ENCODE results near the gene GNG3. TPM values are rescaled to one million over a fixed set of nuclear protein-coding genes. Genes with fewer than 3 reads are reported as not detected.

Gene GNG3
- total RNA-seq, 6 experiments from 2014 or later, result not detected

- no peaks in the 10 kb centered on the region for H3K9me3 ChIP-seq
- peaks cover 0 to 60% (median 25%) of the 10 kb centered on the region in 4 donors for H3K36me3 ChIP-seq
- TF ChIP-seq CTCF (IDR thresholded peaks at IDR 0.05) (no peak), POLR2A (IDR thresholded peaks at IDR 0.05) (no peak)
- H3K4me1 ChIP-seq, result peaks cover 0 to 53% (median 23%) of the 10 kb centered on the region in 4 donors
- intact Hi-C loops (cut with DNase I), result no loop called here
- no peaks in the 10 kb centered on the region for H3K27me3 ChIP-seq
- no peak for DNase-seq
- peak overlapping the region in 2 of 3 donors; percentile 5 to 24 for H3K4me3 ChIP-seq
- H3K27ac ChIP-seq, result peak overlapping the region; percentile 56 to 72 (median 67)
- 19% methylated on average over 3 of the region's 3 CpGs for WGBS (ENCODE audit: insufficient coverage, low coverage, low lambda C conversion rate, missing lambda C conversion rate)
- no peak for ATAC-seq
Observed at GRCh38 chr11:62712861-62713260, 5.4 kb downstream of the GNG3 start.

GRCh38 chr11:62713343-62713742 is 5.9 kb downstream of the GNG3 start:
- Histone ChIP-seq H3K9me3 (no peaks in the 10 kb centered on the region), H3K4me1 (peaks cover 0 to 53% (median 23%) of the 10 kb centered on the region in 4 donors), H3K36me3 (peaks cover 0 to 64% (median 29%) of the 10 kb centered on the region in 4 donors), H3K27ac (peak overlapping the region; percentile 56 to 72 (median 67)), H3K27me3 (no peaks in the 10 kb centered on the region), H3K4me3 (peak overlapping the region in 2 of 3 donors; percentile 5 to 24)
- WGBS (ENCODE audit: insufficient coverage, low coverage, low lambda C conversion rate, missing lambda C conversion rate), result 29% methylated on average over 2 of the region's 2 CpGs
- intact Hi-C loops (cut with DNase I), result no loop called here
- no peak for TF ChIP-seq POLR2A (IDR thresholded peaks at IDR 0.05)
- peak; percentile 8 to 20 (median 13) for TF ChIP-seq CTCF (IDR thresholded peaks at IDR 0.05)
- peak; percentile 67 to 73 (median 70) for ATAC-seq
- peak; percentile 66 to 87 (median 80) for DNase-seq

- Histone ChIP-seq H3K36me3 (peaks cover 0 to 83% (median 47%) of the 10 kb centered on the region in 4 donors), H3K4me1 (peaks cover 0 to 44% (median 17%) of the 10 kb centered on the region in 4 donors), H3K27ac (no peak overlapping the region), H3K9me3 (no peaks in the 10 kb centered on the region), H3K4me3 (no peak overlapping the region), H3K27me3 (no peaks in the 10 kb centered on the region)
- ATAC-seq (no peak), DNase-seq (no peak)
- intact Hi-C loops (cut with DNase I), result no loop called here
- 93% methylated on average over 14 of the region's 24 CpGs for WGBS (ENCODE audit: insufficient coverage, low coverage, low lambda C conversion rate, missing lambda C conversion rate)
- TF ChIP-seq POLR2A (IDR thresholded peaks at IDR 0.05) (no peak), CTCF (IDR thresholded peaks at IDR 0.05) (no peak)
Observed at GRCh38 chr11:62715150-62716130, 8.0 kb downstream of the GNG3 start.

- intact Hi-C loops (cut with DNase I), result no loop called here
- no peak overlapping the region for H3K4me3 ChIP-seq
- TF ChIP-seq CTCF (IDR thresholded peaks at IDR 0.05) (no peak), POLR2A (IDR thresholded peaks at IDR 0.05) (no peak)
- no peaks in the 10 kb centered on the region for H3K9me3 ChIP-seq
- peaks cover 0 to 39% (median 16%) of the 10 kb centered on the region in 4 donors for H3K4me1 ChIP-seq
- H3K27me3 ChIP-seq, result no peaks in the 10 kb centered on the region
- H3K27ac ChIP-seq, result no peak overlapping the region
- ATAC-seq, result no peak
- no peak for DNase-seq
- 80% methylated on average over 5 of the region's 5 CpGs for WGBS (ENCODE audit: insufficient coverage, low coverage, low lambda C conversion rate, missing lambda C conversion rate)
- H3K36me3 ChIP-seq, result peaks cover 0 to 83% (median 51%) of the 10 kb centered on the region in 4 donors
Observed at GRCh38 chr11:62716206-62716605, 8.7 kb downstream of the GNG3 start.
